Large intestine (tissue), 3 donors: ENCODE measurements around the gene CCL26. TPM values are rescaled to one million over a fixed set of nuclear protein-coding genes. Genes with fewer than 3 reads are reported as not detected.
"Not testable (repeated sequence)": the region's sequence is repeated elsewhere in the genome, so short reads cannot be mapped to it uniquely, and the experiment has no call there.

Experiments
- DNase-seq, 2 donors: peaks; one replicate each; pipeline versions ENCODE4 v3.0.0 to v3.0.0-alpha.2; 2013
- H3K27ac ChIP-seq: one replicate; pipeline ENCODE4 v1.5.1; 2013; ENCODE audit warnings: low read length
- H3K27me3 ChIP-seq: 2 replicates; pipeline ENCODE4 v1.6.1; 2013; ENCODE audit warnings: low read length; ENCODE audit not compliant: control insufficient read depth, insufficient read depth
- H3K36me3 ChIP-seq: 2 replicates; pipeline ENCODE4 v1.6.1; 2013; ENCODE audit warnings: low read length; ENCODE audit not compliant: control insufficient read depth, insufficient read depth
- H3K4me1 ChIP-seq: one replicate; pipeline ENCODE4 v1.6.1; 2013; ENCODE audit warnings: low read length; ENCODE audit not compliant: control insufficient read depth, insufficient read depth
- H3K4me3 ChIP-seq: one replicate; pipeline ENCODE4 v1.5.1; 2013; ENCODE audit warnings: low read length
- H3K9me3 ChIP-seq: one replicate; pipeline ENCODE4 v1.6.1; 2013; ENCODE audit warnings: mild to moderate bottlenecking, low read depth, low read length, moderate library complexity; ENCODE audit not compliant: control insufficient read depth
- whole genome bisulfite sequencing: methylation state at CpG from one replicate; pipeline ENCODE4 v1.1.5; 2013; ENCODE audit warnings: low lambda C conversion rate; ENCODE audit not compliant: insufficient coverage; 5-methylcytosine and 5-hydroxymethylcytosine counted together
- polyA plus RNA-seq: library from polyadenylated mRNA; unstranded; fragments of 120-200 nt; gene quantifications from one replicate; pipeline ENCODE4 v1.2.1, GENCODE V29; 2013

Gene CCL26
- polyA plus RNA-seq, 1 donor = 0.12 TPM

- Histone ChIP-seq H3K4me3 (no peak overlapping the region), H3K4me1 (no peaks in the 10 kb centered on the region), H3K36me3 (no peaks in the 10 kb centered on the region), H3K27ac (no peak overlapping the region), H3K9me3 (no peaks in the 10 kb centered on the region), H3K27me3 (no peaks in the 10 kb centered on the region)
- WGBS = no CpG with 5 or more reads among the region's 1 CpG
- DNase-seq = no peak
Measured at GRCh38 chr7:75771224-75771623, 787 bp downstream of the CCL26 start.

GRCh38 chr7:75762350-75762917 is 9.6 kb downstream of the CCL26 start:
- Histone ChIP-seq H3K36me3 (no peaks in the 10 kb centered on the region), H3K27me3 (no peaks in the 10 kb centered on the region), H3K9me3 (no peaks in the 10 kb centered on the region), H3K4me1 (no peaks in the 10 kb centered on the region), H3K27ac (no peak overlapping the region), H3K4me3 (no peak overlapping the region)
- DNase-seq = peak; percentile 21 to 35
- no CpG with 5 or more reads among the region's 2 CpGs for WGBS

DNA sequence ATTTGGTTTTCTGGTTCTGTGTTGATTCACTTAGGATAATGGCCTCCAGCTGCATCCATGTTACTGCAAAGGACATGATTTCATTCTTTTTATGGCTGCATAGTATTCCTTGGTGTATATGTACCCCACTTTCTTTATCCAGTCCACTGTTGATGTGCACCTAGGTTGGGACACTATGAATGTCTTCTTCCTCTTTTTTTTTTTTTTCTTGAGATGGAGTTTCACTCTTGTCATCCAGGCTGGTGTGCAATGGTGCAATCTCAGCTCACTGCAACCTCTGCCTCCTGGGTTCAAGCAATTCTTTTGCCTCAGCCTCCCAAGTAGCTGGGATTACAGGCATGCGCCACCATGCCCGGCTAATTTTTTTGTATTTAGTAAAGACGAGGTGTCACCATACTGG is 10.2 kb downstream of the CCL26 start:
- not testable (repeated sequence) for H3K36me3 ChIP-seq, H3K9me3 ChIP-seq, H3K4me1 ChIP-seq, H3K27me3 ChIP-seq, H3K27ac ChIP-seq, H3K4me3 ChIP-seq, DNase-seq
- no CpG with 5 or more reads among the region's 3 CpGs for WGBS

- H3K36me3 ChIP-seq = no peaks in the 10 kb centered on the region
- no peaks in the 10 kb centered on the region for H3K9me3 ChIP-seq
- H3K27ac ChIP-seq = no peak overlapping the region
- 100% methylated on average over 1 of the region's 2 CpGs for WGBS
- H3K4me3 ChIP-seq = no peak overlapping the region
- no peaks in the 10 kb centered on the region for H3K4me1 ChIP-seq
- DNase-seq = no peak
- no peaks in the 10 kb centered on the region for H3K27me3 ChIP-seq
Measured at GRCh38 chr7:75758491-75758890, 13.5 kb downstream of the CCL26 start.

GRCh38 chr7:75757860-75758259 is 14.2 kb downstream of the CCL26 start:
- WGBS = no CpG with 5 or more reads among the region's 7 CpGs
- no peak for DNase-seq

DNA sequence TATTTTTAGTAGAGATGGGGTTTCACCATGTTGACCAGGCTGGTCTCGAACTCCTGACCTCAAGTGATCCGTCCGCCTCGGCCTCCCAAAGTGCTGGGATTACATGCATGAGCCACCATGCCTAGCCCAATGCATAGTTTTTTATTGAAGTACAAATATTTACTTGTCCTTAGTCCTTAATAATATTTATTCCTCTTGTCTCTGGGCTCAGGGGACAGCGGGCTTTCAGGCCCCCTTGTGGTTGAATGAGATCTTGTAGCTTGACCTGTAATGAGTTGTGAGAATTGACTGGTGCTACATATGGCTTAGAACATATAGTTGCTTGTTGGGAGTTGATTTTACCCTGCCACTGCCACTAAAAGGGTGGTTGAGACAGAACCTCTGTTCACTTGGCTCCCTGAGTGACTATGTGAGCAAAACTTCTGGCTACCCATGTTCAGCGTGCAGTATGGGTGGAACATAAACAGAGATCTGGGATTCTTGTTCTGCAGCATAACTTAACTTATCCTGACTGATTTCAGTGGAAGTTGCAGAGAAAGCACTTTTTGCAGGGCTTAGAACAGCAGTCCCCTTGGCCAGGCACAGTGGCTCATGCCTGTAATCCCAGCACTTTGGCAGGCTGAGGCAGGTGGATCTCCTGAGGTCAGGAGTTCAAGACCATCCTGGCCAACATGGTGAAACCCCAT is 14.9 kb downstream of the CCL26 start:
- no peaks in the 10 kb centered on the region for H3K27me3 ChIP-seq
- no peaks in the 10 kb centered on the region for H3K4me1 ChIP-seq
- H3K9me3 ChIP-seq = no peaks in the 10 kb centered on the region
- no CpG with 5 or more reads among the region's 6 CpGs for WGBS
- no peak for DNase-seq
- no peaks in the 10 kb centered on the region for H3K36me3 ChIP-seq
- H3K4me3 ChIP-seq = no peak overlapping the region
- H3K27ac ChIP-seq = no peak overlapping the region

More at GRCh38 chr7:75757860-75758259, 14.2 kb downstream of the CCL26 start:
- Histone ChIP-seq H3K27ac (no peak overlapping the region), H3K4me3 (no peak overlapping the region), H3K27me3 (no peaks in the 10 kb centered on the region), H3K36me3 (no peaks in the 10 kb centered on the region), H3K4me1 (no peaks in the 10 kb centered on the region), H3K9me3 (no peaks in the 10 kb centered on the region)

- Histone ChIP-seq H3K9me3 (no peaks in the 10 kb centered on the region), H3K4me3 (no peak overlapping the region), H3K4me1 (no peaks in the 10 kb centered on the region), H3K36me3 (no peaks in the 10 kb centered on the region), H3K27ac (no peak overlapping the region), H3K27me3 (no peaks in the 10 kb centered on the region)
- DNase-seq = no peak
- no CpG with 5 or more reads among the region's 10 CpGs for WGBS
Measured at GRCh38 chr7:75756206-75756990, 15.6 kb downstream of the CCL26 start.

DNA sequence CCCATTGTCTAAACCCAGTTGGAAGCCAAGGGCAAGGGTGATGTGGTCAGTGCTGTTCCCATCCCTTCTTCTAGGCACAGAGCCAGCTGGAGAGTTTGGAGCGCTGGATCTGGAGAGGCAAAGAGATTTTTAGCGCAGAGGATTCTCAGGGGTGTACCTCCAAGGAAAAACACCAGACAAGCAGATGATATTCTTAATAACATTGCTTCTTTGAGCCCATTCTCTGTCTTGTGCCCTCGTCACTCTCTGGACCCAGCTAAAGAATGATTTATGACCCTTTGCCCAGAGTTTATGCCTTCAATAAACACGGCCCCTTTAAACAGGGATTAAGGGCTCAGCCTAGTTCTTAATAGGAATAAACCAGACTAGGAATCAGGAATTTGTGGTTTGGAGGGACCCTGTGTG is 28.6 kb downstream of the CCL26 start:
- no peak for DNase-seq
- H3K4me3 ChIP-seq = no peak overlapping the region
- no CpG with 5 or more reads among the region's 4 CpGs for WGBS
- H3K36me3 ChIP-seq = no peaks in the 10 kb centered on the region
- H3K27ac ChIP-seq = no peak overlapping the region
- peaks cover 20% of the 10 kb centered on the region for H3K27me3 ChIP-seq
- H3K9me3 ChIP-seq = no peaks in the 10 kb centered on the region
- H3K4me1 ChIP-seq = peaks cover 2% of the 10 kb centered on the region

DNA sequence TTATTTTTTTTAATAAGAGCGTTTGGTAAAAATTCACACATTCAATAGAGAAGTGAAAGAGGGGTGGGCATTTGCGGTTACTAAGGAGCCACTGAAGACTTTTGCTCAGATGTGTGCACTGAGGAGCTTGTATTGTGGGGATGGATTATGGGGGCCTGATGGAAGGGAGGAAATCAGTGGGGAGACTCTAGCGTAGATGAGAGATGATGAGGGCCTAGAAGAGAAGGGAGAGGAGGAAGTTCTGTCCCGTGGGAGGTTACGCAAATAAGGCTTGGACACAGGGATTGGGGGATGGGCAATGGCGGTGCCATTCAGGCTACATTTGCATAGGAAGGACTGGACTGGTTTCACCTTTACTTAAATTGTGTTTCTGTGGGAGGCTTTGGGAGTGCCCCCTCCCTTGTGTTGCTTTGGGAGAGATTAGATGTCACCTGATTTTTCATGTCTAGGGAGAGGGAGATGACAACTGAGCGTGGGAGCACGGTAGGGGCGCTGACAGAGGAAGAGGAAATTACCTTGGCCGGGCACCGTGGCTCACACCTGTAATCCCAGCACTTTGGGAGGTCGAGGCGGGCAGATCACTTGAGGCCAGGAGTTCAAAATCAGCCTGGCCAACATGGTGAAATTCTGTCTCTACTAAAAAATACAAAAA is 31.0 kb downstream of the CCL26 start:
- Histone ChIP-seq H3K27ac (no peak overlapping the region), H3K9me3 (no peaks in the 10 kb centered on the region), H3K36me3 (no peaks in the 10 kb centered on the region), H3K4me1 (peaks cover 10% of the 10 kb centered on the region), H3K4me3 (no peak overlapping the region), H3K27me3 (peaks cover 44% of the 10 kb centered on the region)
- WGBS = 80% methylated on average over 1 of the region's 13 CpGs
- DNase-seq = peak in 1 of 2 donors; percentile 27
